RPMI7951 (cell line): ENCODE measurements around the gene ATL3. TPM values are rescaled to one million over a fixed set of nuclear protein-coding genes. Genes with fewer than 3 reads are reported as not detected.
"Not testable (repeated sequence)": the region's sequence is repeated elsewhere in the genome, so short reads cannot be mapped to it uniquely, and the experiment has no call there.

ENCODE experiments used
- DNase-seq: peaks from one replicate; pipeline ENCODE4 v3.0.0-alpha.2; 2012; ENCODE audit warnings: low read depth
- total RNA-seq: library from RNA; depleted of rRNA; stranded (reverse); fragments of >200 nt; shearing (Covaris generic); gene quantifications from 2 replicates; pipeline ENCODE4 v1.2.3, GENCODE V29; 2014; rRNA removed

Gene ATL3
- total RNA-seq, 1 experiment from 2014 or later, result 128 TPM

DNA sequence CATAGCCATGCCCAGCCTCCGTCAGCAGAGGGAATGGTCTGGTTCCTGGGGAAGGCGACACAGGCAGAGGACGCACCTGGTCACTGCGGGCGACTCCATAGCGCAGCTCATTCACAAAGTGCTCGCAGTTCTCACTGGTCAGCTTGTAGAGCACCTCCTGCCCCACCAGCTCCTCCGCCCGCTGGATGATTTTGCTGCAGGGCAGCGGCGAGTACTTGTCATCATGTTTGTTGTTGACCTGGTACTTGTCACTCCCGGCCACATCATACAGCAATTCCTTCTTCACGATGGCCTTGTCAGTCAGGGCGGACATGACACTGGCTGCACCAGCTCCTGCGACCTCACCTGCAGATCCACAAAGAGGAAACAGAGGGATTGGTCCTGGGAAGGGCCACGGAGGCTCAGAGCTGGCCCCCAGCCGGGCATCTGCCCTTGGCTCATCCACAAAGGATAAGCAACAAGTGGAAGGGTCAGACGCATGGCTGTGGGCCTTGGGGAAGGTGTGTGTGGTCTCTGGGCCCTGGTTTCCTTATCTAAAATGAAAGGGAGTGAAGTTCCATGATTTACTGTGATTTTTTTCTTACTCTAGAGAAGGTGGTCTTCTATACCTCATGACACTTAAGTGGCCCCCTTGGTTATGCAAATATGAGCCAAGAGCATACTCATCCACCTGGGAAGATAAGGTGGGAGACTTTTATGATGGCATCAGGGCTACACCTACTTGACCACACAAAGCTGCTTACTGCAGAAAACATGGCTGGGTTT is 81.0 kb downstream of the ATL3 start:
- DNase-seq, result no peak

DNA sequence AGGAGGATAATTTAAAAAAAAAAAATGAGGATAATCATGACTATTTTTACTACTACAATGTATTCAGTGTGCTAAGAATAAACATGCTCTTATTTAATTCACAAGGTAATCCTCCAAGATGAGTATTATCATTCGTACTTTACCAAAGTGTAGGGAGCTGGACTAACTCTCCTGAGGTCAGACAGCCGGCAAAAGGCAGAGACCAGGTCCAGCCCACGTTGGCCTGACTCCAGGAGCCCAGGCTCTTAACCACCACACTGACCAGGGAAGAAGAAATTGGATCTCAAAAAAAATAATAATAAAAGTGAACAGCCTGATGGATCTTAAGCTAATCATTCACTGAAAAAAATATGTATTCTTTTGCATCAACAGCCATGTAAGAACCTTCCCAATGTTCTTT is 82.2 kb downstream of the ATL3 start:
- no peak for DNase-seq

DNA sequence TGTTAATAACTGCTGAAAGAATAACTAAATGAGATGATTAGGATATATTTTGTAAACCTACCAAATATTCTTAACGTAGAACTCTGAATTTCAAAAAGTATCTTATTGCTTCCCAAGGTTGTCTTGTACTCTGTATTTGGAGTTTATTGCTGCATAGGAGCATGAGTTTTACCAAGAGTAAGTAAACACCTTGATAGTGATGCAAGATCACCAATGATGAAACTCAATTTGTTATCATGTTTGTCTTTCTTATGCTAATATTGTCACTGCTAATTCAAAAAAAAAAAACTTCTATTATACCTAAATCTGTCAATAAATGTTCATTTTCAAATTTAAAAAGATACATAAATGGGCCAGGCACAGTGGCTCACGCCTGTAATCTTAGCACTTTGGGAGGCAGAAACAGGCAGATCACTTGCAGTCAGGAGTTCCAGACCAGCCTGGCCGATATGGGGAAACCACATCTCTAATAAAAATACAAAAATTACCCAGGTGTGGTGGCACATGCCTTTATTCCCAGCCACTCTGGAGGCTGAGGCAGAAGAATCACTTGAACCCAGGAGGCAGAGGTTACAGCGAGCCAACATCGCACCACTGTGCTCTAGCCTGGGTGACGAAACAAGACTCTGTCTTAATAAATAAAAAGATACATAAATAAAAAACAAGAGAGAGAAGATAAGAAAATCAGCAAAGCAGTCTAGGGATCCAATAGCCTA is 84.6 kb downstream of the ATL3 start:
- no peak for DNase-seq

DNA sequence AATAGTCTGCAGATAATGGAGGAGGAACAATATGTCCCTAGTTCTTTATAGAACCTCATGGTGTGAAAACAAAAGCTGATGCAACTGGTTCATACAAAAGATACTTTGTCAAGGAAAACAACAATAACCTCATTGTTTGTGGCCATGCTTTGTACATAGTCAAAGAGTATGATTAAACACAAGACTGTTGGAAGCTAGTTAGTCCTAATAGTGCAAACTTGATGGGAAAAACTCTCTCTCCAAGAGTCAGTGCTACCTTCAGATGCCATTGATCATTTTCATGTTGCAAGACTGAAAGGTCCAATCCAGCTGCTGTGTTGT is 87.9 kb downstream of the ATL3 start:
- no peak for DNase-seq

DNA sequence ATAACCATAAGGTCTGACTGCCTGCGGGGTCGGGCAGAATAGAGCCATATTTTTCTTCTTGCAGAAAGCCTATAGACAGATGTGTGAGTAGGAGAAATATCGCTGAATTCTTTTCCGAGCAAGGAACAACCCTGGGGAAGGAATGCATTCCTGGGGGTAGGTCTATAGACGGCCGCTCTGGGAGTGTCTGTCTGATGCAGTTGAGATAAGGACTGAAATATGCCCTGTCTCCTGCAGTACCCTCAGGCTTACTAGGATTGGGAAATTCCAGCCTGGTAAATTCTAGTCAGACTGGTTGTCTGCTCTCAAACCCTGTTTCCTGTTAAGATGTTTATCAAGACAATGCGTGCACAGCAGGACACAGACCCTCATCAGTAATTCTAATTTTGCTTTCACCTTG is 90.0 kb downstream of the ATL3 start:
- DNase-seq, result not testable (repeated sequence)

DNA sequence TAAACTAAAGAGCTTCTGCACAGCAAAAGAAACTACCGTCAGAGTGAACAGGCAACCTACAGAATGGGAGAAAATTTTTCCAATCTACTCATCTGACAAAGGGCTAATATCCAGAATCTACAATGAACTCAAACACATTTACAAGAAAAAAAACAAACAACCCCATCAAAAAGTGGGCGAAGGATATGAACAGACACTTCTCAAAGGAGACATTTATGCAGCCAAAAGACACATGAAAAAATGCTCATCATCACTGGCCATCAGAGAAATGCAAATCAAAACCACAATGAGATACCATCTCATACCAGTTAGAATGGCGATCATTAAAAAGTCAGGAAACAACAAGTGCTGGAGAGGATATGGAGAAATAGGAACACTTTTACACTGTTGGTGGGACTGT is 92.3 kb downstream of the ATL3 start:
- not testable (repeated sequence) for DNase-seq

DNA sequence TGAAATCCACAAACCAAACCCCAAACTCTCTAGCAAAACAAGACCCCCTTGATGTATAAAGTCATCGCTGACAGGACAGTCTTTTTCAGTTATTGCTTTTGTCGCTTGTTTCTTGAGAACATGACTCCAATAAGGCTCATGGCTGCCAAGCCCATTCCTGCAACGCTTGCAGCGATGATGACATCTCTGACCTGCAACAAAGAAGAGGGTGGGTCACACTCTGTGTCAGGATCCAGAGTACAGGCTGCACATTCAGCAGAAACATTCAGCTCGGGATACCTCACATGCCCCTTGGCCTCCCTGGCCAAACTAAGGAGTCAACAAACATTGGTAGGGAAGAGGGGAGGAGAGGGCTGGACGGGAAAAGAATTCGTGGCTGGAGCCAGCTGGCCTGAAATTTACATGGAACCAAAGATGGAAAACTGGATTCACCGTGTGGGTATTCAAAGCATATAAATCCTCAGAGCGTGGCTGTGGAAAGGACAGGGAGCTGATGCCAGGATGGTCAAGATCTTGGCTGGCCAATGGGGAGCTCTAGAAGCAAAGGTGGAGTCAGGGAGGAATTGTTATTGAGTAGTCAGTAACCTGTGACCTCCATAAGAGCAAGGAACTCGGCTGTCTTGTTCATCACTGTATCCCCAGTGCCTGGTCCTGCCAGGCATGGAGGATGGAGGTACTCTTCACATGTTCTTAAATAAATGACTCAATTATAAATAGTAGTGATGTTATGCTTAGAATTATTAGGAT is 96.1 kb downstream of the ATL3 start:
- DNase-seq, result no peak

Other genes starting within 250 kb of the ATL3 start
- not detected in 2 replicates for gene PLAAT5, start 180.2 kb downstream of the ATL3 start, total RNA-seq
- 0.12 TPM in 1 of 2 replicates, not detected in the other for gene LGALS12, start 165.3 kb downstream of the ATL3 start, total RNA-seq
- 22.1 and 36.3 TPM in 2 replicates for gene PLAAT4, start 134.6 kb downstream of the ATL3 start, total RNA-seq
- not detected in 2 replicates for gene PLAAT2, start 108.0 kb downstream of the ATL3 start, total RNA-seq
- 7.3 and 8.8 TPM in 2 replicates for gene PLAAT3, start 56.9 kb downstream of the ATL3 start, total RNA-seq
- 109 and 114 TPM in 2 replicates for gene RTN3, start 10.1 kb upstream of the ATL3 start, total RNA-seq
- 6.0 and 8.0 TPM in 2 replicates for gene ZFTA, start 97.4 kb upstream of the ATL3 start, total RNA-seq
- gene SPINDOC, start 142.1 kb upstream of the ATL3 start, total RNA-seq, result 12.1 and 16.3 TPM in 2 replicates
- gene MARK2, start 167.7 kb upstream of the ATL3 start, total RNA-seq, result 7.5 and 9.0 TPM in 2 replicates
- 0.96 and 2.1 TPM in 2 replicates for gene RCOR2, start 245.8 kb upstream of the ATL3 start, total RNA-seq